Germinal center (tissue), 1 donor: ENCODE measurements around the gene SEC16A.

ENCODE experiments used
- DNase-seq: peaks from one replicate; pipeline ENCODE4 v3.0.0; 2012; ENCODE audit warnings: mixed read lengths, low spot score

The SEC16A gene

GRCh38 chr9:136465500-136466154 lies 17.2 kb downstream of the SEC16A start:
- DNase-seq = no peak

- DNase-seq = no peak
These were observed 18.6 kb downstream of the SEC16A start for GRCh38 chr9:136464241-136464640.

DNA sequence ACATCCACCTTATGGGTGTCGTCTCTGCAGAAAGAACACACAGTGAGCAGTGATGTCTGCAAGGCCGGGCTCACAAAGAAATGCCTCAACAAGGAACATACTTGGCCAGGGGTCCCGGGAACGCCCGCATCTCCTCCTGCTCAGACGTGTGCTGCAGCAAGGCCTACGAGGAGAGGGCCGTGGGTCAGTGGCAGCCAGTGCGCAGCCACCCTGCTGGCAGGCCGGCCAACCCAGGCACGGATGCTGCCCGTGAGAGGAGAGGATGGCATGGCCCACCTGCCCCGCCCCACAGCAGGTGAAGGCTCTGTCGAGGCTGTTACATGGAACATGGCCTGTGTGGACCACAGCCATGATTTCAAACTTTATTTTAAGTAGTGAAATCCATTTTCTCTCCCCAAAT lies 19.3 kb downstream of the SEC16A start:
- DNase-seq = no peak

GRCh38 chr9:136462664-136463063 lies 20.2 kb downstream of the SEC16A start:
- no peak for DNase-seq

DNA sequence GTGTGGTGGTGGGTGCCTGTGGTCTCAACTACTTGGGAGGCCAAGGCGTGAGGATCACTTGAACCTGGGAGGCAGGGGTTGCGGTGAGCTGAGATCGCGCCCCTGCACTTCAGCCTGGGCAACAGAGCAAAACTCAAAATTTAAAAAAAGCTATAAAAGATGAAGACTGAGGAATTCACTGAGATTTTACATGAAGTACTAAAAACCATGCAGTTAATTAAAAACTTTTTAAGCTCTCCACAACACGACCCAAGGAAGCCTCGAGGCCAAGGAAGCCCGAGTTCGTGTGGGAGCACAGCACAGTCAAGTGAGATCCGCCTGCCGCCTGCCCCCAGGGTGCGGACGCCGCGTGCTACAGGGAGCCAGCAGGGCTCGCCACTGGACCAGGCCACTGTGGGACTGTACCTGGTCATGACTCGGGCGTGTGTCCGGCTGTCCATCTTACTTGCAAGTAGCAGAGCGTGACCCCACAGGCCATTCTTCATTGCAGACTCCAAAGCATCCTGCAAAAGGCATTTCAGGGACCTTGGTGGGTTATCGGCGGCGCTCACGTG lies 22.0 kb downstream of the SEC16A start:
- DNase-seq = no peak

GRCh38 chr9:136459425-136459824 lies 23.4 kb downstream of the SEC16A start:
- DNase-seq = no peak

DNA sequence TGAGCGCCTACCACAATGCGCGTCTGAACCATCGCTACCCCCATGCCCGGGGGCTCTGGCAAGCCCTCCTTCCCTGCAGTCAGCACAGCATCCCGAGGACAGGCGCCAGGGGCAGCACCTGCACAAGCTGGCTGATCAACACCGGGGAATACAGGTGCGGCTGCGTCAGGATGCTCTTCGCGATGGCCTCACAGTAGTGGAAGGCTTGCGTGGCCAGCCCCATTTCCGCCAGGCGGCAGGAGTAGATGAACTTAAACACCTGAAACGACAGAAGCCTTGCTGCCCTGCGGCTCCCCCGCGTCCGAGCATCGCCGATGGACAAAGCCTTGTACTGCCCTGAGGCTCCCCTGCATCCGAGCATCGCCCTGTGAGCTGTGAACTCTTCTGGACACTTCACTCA lies 25.5 kb downstream of the SEC16A start:
- DNase-seq = no peak

- DNase-seq = no peak
These were observed 26.6 kb downstream of the SEC16A start for GRCh38 chr9:136456258-136456657.

DNA sequence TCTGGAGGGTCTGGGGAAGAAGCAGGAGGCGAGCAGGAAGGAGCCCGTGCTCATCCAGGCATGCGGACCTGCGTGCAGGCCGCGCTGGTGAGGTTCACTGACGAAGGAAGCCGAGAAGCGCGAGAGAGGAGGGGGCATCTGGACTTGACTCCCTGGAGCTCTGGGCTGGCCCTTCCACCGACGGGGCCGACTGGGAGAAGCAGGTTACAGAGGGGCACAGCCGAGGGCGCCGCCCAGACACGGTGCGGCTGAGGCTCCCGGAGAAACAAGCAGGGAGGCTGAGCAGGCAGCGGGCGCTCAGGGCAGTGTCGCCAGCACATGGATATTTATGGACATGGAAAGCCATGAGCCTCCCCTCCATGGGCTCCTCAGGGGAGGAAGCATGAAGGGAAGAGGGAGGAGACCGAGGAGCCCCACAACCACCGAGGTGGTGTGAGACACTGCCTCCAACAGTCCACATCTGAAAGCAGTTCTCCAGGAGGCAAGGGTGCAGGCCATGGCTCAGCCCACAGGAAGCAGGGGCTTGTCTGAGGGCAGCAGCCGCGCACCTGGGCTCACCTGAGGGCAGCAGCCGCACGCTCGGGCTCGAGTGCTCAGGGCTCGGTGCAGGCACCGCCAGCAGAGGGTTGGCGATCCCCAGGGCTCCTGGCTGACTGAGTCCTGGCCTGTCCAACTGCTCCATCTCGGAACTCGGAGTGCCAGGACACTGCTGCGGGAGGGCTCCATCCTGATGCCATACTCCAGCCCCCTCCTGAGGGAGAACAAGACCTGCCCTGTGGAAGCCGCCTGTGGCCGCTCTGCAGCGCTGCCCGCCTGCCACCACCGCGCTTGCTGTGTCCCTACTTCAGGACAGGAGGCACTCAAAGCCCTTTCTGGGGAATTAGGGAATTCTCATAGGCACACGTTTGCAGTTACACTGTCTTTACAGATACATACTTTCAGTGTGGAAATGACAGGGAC lies 27.5 kb downstream of the SEC16A start:
- DNase-seq = no peak

DNA sequence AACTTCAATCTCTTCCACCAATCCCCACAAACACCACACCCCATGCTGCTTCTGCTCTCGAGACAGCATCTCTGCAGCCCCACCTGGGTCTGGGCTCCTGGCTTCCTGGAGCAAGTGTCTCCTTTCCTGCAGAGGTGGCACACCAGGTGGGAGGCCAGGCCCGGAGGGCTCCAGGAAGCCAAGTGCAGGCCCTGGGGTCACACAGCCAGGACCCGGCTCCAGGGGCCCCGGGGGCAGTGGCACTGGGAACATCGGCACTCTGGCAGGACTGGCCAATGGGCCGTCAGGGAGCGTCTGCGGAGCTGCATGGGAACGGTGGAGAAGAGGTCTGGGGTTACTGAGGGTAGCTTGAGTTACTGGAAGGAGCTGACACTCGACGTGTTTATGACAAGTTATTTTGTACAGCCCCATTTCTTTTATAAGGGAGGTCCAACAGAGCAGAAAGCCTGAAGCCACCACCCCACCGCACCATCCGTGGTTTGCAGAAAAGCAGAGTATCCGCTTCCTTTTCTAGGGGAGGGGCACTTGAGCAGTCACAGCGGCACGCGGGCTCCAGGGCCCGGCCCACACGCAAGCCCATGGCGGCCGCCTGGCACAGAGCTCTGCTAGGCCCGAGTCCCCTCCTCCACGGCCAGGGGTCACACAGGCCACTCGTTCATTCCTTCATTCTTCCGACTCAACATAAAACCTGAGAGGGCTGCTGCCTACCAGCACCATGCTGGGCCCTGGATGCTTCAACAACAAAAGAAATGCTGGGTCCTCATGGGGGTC lies 28.6 kb downstream of the SEC16A start:
- no peak for DNase-seq

GRCh38 chr9:136453326-136453725 lies 29.5 kb downstream of the SEC16A start:
- DNase-seq = no peak

- DNase-seq = no peak
These were observed 31.5 kb downstream of the SEC16A start for GRCh38 chr9:136451221-136451877.

GRCh38 chr9:136448655-136449054 lies 34.2 kb downstream of the SEC16A start:
- no peak for DNase-seq

DNA sequence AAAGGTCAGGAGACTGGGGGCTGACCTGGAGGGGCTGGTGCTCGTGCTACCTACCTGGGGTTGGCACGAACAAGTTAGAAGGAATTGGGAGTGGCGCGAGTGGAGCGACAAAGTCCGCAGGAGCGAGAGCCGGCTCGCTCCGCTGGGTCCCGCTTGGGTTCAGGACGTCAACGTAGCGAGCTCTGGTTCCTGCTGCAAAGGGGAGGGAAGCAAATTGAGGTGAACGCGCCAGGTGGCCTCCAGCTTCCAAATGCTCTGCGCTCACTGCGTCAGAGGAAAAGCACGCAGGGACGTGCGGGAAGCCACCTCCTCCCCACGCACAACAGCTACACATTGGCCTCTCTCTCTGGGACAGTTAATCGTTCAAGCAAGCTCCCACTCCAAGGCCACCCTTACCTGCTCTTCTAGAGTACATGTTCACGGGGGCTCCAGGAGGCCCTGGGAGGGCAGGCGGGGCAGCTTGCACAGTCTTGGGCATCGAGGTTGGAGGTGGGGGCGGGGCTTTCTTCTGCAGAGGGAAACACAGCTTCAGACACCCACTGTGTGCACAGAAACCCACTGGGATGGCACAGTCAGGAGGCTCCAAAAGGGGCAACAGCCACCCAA lies 35.6 kb downstream of the SEC16A start:
- no peak for DNase-seq

DNA sequence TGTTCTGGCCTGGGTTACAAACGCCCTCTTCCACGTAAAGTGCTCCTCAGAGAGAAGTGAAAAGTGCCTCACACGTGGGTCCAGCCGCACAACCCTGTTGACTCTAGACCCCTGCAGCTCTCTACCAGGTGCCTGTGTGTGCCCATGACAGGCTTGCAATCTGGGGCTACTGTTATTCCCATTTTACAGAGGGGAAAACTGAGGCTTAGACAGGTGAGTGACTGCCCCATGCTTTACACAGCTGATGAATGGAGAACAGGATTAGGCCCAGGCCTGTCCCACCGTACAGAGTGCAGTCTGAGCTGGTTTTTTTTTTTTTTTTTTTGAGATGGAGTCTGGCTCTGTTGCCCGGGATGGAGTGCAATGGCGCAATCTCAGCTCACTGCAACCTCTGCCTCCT lies 37.0 kb downstream of the SEC16A start:
- DNase-seq = no peak

GRCh38 chr9:136444102-136444501 lies 38.7 kb downstream of the SEC16A start:
- DNase-seq = no peak

DNA sequence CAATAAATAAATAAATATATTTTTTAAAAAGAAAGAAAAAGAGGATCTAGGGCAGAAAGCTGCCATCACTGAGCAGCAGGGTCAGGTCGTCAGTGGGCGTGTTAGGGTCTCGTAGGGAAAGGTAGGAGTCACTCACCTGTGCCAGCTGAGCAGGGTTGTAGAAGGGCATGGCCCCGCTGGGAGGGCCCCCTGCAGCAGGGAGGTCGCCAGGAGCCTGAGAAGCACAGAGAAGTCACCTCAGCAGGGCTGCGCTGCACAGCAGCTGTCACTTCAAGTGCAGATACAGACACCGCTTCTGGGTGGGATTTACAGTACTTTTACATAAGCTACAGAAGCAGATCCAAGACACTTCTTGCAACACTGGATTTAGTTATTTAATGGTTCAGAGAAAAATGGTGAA lies 39.2 kb downstream of the SEC16A start:
- DNase-seq = no peak

GRCh38 chr9:136443087-136443486 lies 39.8 kb downstream of the SEC16A start:
- DNase-seq = no peak

- DNase-seq = no peak
These were observed 40.6 kb downstream of the SEC16A start for GRCh38 chr9:136442265-136442664.

DNA sequence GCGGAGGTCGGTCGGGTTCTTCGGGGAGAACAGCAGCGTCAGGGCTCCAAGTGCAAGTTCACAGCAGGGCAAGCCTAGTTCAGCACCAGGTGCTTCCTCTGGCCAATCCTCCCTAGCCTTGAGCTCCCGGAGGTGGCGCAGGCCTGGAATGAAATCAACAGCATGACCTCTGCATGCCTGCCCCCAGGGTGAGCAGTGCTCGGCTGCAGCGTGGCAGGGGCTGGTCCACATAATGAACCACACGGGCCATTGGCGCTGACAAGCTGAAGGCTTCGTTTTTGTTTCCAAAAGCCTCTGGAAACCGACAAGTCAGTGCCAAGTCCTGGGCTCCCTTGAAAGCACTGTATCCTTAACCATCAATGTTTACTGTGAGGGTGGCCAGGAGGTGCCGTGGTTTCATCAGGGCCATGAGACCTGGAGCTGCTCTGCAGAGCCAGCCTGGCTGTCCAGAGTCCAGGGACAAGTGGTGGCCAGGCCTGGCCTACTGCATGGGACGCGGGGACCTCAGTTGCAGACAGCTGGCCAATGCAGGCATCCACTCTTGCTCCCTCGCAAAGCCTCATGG lies 41.1 kb downstream of the SEC16A start:
- DNase-seq = no peak

DNA sequence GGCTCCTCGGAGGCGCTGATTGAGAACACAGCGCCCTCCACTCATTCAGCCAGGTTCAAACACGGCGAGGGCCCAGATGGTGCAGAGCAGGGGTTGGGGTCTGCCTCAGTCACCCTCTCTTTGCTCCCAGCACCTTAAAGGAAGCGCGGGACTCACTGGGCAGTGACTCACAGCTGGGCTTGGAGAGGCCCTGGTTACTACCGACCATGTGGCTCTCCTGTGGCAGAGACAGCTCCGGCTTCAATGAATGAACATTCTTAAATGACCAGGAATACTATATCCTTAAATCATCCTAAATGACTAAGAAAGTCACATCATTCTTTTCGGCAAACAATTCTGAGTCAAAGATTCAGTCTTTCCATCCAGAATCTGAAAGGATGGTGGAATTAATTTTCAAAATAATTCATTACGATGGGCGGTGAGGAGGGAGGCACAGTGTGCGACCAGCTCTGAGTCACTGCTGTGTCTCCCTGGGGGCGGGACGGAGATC lies 41.6 kb downstream of the SEC16A start:
- no peak for DNase-seq
